ENCODE results near the gene PPARA.

- TF ChIP-seq CTCF (IDR thresholded peaks at IDR 0.05) = no peak
- TF ChIP-seq, protein P1, sequence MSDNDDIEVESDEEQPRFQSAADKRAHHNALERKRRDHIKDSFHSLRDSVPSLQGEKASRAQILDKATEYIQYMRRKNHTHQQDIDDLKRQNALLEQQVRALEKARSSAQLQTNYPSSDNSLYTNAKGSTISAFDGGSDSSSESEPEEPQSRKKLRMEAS (IDR thresholded peaks at IDR 0.05; ENCODE audit: low read depth) = no peak
- no peak for TF ChIP-seq JUND (IDR thresholded peaks at IDR 0.05)
- TF ChIP-seq TCF12 (IDR thresholded peaks at IDR 0.05) = no peak
- no peak for TF ChIP-seq TAF1 (IDR thresholded peaks at IDR 0.05; ENCODE audit: borderline replicate concordance, low read depth, low read length)
- no peak for TF ChIP-seq CHD2 (IDR thresholded peaks at IDR 0.05; ENCODE audit: low read length, partially characterized antibody)
- no peak for TF ChIP-seq MXI1 (IDR thresholded peaks at IDR 0.05; ENCODE audit: low read depth, low read length)
- TF ChIP-seq USF2 (IDR thresholded peaks at IDR 0.05; ENCODE audit: borderline replicate concordance, low read depth, low read length) = no peak
- TF ChIP-seq GATA2 (CRISPR knock-in tag; IDR thresholded peaks at IDR 0.05) = no peak
- no peak for TF ChIP-seq POLR2AphosphoS5 (IDR thresholded peaks at IDR 0.05; ENCODE audit: low read depth, low read length)
Observed at GRCh38 chr22:46213052-46213451, 62.7 kb downstream of the PPARA start.
